Neural progenitor cell (in vitro differentiated cells): ENCODE results near the gene LPAR6.

Source experiments
- CTCF ChIP-seq: fragments of 200-600 bp; sonication (generic); IDR thresholded peaks from 2 replicates; pipeline ENCODE4 v1.5.1; 2017; ENCODE audit warnings: antibody characterized with exemption, mild to moderate bottlenecking
- EZH2 ChIP-seq: fragments of 200-600 bp; sonication (generic); IDR thresholded peaks from 2 replicates; pipeline ENCODE4 v1.6.1; 2017; ENCODE audit warnings: antibody characterized with exemption, mild to moderate bottlenecking, moderate library complexity
- EZH2phosphoT487 ChIP-seq: fragments of 200-600 bp; sonication (generic); IDR thresholded peaks from 2 replicates; pipeline ENCODE4 v1.6.1; 2017; ENCODE audit warnings: antibody characterized with exemption

DNA sequence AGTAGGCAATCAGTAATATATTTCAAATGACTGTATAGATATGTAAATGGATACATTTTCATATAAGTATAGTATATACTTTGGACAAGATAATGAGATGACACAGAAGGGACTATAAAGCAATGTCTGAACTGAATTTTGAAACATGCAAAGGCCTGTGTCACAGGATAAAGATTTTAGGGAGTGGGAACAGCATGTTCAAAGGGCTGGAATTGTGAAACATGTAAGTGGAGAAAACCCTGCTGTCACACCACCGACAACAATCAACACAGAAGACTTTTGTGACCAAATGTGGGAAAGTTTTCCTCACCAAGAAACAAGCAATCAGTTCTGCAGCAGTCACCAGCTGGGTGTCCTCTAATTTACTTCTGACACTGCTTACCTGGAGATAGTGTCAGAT is 42.9 kb downstream of the LPAR6 start:
- TF ChIP-seq CTCF (no peak), EZH2 (no peak), EZH2phosphoT487 (no peak)
